AG09309 (cell line): ENCODE results near the gene FAM174B.

Source experiments
- DNase-seq: peaks from one replicate; pipeline ENCODE4 v3.0.0-alpha.2; 2010; ENCODE audit warnings: low read depth
- H3K4me3 ChIP-seq: 2 replicates; pipeline ENCODE4 v1.5.1; 2011; ENCODE audit warnings: mild to moderate bottlenecking, low read depth, low read length, moderate library complexity; ENCODE audit not compliant: control insufficient read depth
- TF ChIP-seq, protein P1 (sequence below): IDR thresholded peaks from 2 replicates; pipeline ENCODE4 v1.5.1; 2011; ENCODE audit warnings: mild to moderate bottlenecking, low read depth, low read length, inconsistent platforms; ENCODE audit not compliant: insufficient read depth, control insufficient read depth; ENCODE audit errors: missing control alignments

The FAM174B gene

DNA sequence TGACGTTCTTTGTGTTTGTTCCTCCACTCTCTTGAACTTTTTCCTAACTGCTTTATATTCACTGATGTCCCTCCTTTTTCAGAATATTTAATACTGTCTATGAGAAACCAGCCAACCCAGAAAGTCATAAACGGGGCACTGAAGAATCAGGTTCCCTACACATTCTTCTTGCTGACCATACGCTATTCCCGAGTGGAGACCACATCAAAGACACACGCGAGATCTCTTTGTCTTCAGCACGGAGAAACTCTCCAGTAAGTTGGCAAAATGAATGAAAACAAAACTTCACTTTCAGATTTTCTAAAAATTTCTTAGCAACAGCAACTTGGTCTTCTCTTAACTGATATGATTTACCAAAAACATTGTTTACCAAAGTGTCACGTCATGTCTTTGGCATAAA, 22.6 kb downstream of the FAM174B start:
- DNase-seq: no peak
- no peak overlapping the region for H3K4me3 ChIP-seq
- TF ChIP-seq, protein P1, sequence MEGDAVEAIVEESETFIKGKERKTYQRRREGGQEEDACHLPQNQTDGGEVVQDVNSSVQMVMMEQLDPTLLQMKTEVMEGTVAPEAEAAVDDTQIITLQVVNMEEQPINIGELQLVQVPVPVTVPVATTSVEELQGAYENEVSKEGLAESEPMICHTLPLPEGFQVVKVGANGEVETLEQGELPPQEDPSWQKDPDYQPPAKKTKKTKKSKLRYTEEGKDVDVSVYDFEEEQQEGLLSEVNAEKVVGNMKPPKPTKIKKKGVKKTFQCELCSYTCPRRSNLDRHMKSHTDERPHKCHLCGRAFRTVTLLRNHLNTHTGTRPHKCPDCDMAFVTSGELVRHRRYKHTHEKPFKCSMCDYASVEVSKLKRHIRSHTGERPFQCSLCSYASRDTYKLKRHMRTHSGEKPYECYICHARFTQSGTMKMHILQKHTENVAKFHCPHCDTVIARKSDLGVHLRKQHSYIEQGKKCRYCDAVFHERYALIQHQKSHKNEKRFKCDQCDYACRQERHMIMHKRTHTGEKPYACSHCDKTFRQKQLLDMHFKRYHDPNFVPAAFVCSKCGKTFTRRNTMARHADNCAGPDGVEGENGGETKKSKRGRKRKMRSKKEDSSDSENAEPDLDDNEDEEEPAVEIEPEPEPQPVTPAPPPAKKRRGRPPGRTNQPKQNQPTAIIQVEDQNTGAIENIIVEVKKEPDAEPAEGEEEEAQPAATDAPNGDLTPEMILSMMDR: no peak

DNA sequence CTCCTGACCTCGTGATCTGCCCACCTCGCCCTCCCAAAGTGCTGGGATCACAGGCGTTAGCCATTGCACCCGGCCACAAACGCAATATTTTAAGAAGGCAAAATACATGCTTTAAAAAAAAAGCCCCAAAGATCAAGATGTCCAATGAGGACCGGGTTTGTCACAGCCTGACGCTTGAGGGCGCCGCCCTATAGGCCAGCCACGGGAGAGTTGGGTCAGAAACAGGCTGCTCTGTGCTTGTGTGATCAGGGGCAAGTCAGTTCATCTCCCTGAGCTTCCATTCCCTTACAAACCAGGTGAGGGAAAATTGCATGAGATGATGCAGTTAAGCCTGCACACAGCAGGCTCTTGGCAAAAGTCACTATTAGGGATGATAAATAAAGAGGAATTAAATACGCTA, 23.9 kb downstream of the FAM174B start:
- TF ChIP-seq, protein P1: no peak
- no peak for DNase-seq
- no peak overlapping the region for H3K4me3 ChIP-seq

DNA sequence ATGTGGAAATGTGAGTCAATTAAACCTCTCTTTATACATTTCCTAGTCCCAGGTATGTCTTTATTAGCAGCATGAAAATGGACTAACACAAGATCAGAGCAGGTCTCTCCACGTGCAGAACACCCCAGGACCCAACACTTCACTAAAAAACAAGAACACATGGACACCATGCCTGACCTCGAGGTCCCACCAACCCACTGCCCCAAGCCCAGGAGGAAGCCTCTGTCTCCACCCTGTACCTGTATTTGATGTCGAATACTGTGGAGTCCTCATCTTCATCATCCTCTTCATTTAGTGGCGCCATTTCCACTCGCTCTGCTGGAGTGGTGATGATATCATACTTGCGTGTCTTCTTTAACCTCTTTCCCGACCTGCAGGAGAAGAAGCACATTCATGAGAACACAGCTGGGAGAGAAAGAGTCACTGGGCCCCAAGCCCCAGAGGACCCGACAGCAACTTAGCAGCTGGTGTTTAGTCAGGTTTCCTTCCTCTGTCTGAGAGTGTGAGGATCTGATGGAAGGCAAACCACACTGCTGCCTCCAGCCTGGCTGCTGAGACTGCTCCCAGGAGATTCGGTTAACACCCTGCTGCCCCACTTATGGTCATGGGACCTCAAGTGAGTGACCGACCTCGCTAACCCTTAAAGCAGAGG, 25.5 kb downstream of the FAM174B start:
- DNase-seq: no peak
- TF ChIP-seq, protein P1: no peak

DNA sequence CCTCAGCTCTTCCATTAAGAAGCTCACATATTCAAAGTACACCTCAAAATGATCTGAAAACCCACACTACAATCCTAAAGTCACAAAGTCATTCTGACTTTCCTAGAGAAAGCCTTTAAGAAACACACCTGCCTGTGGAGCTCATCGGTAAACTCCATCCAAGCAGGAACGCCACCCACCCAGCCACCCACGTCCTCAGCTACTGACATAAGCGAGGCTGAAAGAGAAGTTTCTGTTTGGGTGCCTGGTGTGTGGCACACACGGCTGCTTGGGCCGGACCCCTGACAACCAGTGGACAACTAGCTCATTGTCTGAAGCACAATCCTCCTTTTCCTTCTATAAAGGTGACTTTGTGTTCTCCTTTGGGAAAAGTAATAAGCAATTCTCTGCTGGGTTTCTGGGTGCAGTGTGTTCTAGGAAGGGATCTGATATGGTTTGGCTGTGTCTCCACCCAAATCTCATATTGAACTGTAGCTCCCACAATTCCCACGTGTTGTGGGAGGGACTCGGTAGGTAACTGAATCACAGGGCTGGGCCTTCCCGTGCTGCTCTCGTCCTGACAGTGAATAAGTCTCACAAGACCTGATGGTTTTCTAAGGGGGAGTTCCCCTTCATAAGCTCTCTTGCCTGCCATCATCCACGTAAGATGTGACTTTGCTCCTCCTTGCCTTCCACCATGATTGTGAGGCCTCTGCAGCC, 26.1 kb downstream of the FAM174B start:
- DNase-seq: no peak
- no peak overlapping the region for H3K4me3 ChIP-seq
- TF ChIP-seq, protein P1: no peak

More for the DNA sequence above, 25.5 kb downstream of the FAM174B start:
- no peak overlapping the region for H3K4me3 ChIP-seq

DNA sequence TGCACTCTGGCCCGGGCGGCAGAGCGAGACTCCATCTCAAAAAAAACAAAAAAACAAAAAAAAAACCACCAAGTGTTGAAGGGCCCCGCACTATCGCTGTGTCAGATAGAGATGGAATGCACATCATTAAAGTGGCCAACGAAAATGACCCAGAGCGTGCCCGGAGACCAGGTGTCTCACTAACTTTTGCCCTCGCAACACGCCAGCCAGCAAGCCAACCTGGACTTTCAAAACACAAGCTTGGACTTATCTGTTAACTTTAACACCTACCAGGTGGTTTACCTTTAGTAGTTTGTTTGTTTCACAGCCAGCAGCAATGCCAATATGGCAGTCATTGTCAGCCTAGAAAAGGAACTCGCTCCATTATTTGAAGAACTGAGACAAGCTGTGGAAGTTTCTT, 28.6 kb downstream of the FAM174B start:
- H3K4me3 ChIP-seq: no peak overlapping the region
- DNase-seq: no peak
- TF ChIP-seq, protein P1: no peak

DNA sequence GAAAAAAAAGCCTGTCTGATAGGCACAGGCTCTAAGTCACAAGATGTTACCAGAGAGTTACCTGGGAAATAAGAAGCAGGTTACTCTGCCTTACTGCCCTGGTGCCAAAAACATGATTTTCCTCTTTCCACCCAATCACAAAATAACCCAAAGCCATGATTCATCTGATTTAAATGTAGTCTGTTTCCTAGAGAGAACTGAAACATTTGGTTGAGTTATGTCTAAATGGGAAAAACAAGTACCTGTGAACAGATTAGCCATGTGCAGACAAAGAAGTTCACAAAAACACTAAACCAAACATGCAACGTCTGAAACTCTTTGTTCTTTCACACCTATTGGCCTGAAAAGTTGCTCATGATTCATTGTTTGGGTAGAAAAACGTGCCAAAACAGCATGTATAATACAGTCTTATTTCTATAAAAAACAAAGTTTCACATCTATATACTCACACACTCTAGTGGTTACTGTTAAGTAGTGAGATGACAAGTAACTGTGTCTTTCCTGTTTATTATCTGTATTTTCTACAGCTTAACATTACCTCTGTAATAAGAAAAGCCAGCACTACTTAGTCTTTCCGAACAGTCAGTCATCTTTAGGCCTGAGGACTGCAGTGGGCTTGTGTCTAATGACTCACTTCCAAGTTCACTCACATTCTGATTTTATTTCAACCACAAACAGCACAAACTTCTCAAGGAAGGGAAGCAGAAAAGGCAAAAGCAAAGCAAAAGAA, 30.2 kb downstream of the FAM174B start:
- peak; percentile 28 for DNase-seq
- no peak overlapping the region for H3K4me3 ChIP-seq
- TF ChIP-seq, protein P1: no peak
